Thymus (tissue), 11 donors: ENCODE data around the gene GCNT2. TPM values are rescaled to one million over a fixed set of nuclear protein-coding genes. Genes with fewer than 3 reads are reported as not detected.
"Not testable (repeated sequence)": the region's sequence is repeated elsewhere in the genome, so short reads cannot be mapped to it uniquely, and the experiment has no call there.

Experiments used
- DNase-seq, 9 donors: peaks; one replicate each; pipeline ENCODE4 v3.0.0-alpha.2; 2013; ENCODE audit warnings: low spot score in 9 of 9, low read depth in 6 of 9, missing footprints in 1 of 9
- H3K27ac ChIP-seq, 2 donors: one replicate each; pipeline ENCODE4 v1.5.1; 2013; ENCODE audit warnings: control low read depth in 1 of 2, low read depth in 1 of 2, low read length in 1 of 2, mild to moderate bottlenecking in 1 of 2, moderate library complexity in 1 of 2
- H3K27me3 ChIP-seq, 2 donors: one replicate each; pipeline ENCODE4 v1.5.1; 2013; ENCODE audit warnings: low read length in 1 of 2; ENCODE audit not compliant: control insufficient read depth in 2 of 2, insufficient read depth in 1 of 2
- H3K36me3 ChIP-seq, 2 donors: one replicate each; pipeline ENCODE4 v1.5.1; 2013; ENCODE audit warnings: low read length in 1 of 2, mild to moderate bottlenecking in 1 of 2, moderate library complexity in 1 of 2; ENCODE audit not compliant: control insufficient read depth in 2 of 2, insufficient read depth in 2 of 2
- H3K4me1 ChIP-seq, 2 donors: one replicate each; pipeline ENCODE4 v1.5.1; 2013; ENCODE audit warnings: low read length in 2 of 2; ENCODE audit not compliant: control insufficient read depth in 2 of 2, insufficient read depth in 2 of 2
- H3K4me3 ChIP-seq, 2 donors: one replicate each; pipeline ENCODE4 v1.5.1; 2013; ENCODE audit warnings: low read length in 2 of 2, control low read depth in 1 of 2, mild to moderate bottlenecking in 1 of 2
- H3K9me3 ChIP-seq, 2 donors: one replicate each; pipeline ENCODE4 v1.5.1; 2013; ENCODE audit warnings: low read length in 1 of 2, mild to moderate bottlenecking in 1 of 2; ENCODE audit not compliant: control insufficient read depth in 2 of 2, insufficient read depth in 1 of 2
- WGBS: extraction: QIAGEN DNeasy Blood & Tissue Kit; methylation state at CpG from one replicate; pipeline ENCODE4 v1.1.7; 2013; 5-methylcytosine and 5-hydroxymethylcytosine counted together
- polyA plus RNA-seq: library from polyadenylated mRNA; stranded (reverse); fragments of 200-250 nt; gene quantifications from one replicate; pipeline ENCODE4 v1.2.3, GENCODE V29; 2013
- total RNA-seq: library from RNA; stranded (reverse); fragments of 120-200 nt; gene quantifications from one replicate; pipeline ENCODE4 v1.2.4, GENCODE V29; 2013
- donor health status: healthy.

The GCNT2 gene
- total and polyA plus RNA-seq, 2 donors, result 1.6 to 1.8 TPM

- Histone ChIP-seq H3K4me1 (no peaks in the 10 kb centered on the region), H3K36me3 (no peaks in the 10 kb centered on the region), H3K9me3 (no peaks in the 10 kb centered on the region), H3K27ac (no peak overlapping the region), H3K4me3 (no peak overlapping the region), H3K27me3 (peaks cover 0 to 13% of the 10 kb centered on the region in 2 donors)
- 96% methylated on average over 4 of the region's 4 CpGs for whole genome bisulfite sequencing
- no peak for DNase-seq
Observed at GRCh38 chr6:10486215-10486614, 34.9 kb upstream of the GCNT2 start.

- DNase-seq, H3K4me3 ChIP-seq, H3K4me1 ChIP-seq, H3K9me3 ChIP-seq, H3K27ac ChIP-seq, H3K36me3 ChIP-seq: not testable (repeated sequence)
- H3K27me3 ChIP-seq, result peaks cover 0 to 13% of the 10 kb centered on the region in 2 donors
- 86% methylated on average over 9 of the region's 9 CpGs for WGBS
Observed at GRCh38 chr6:10486944-10487588, 34.1 kb upstream of the GCNT2 start.

GRCh38 chr6:10487668-10488327, 33.4 kb upstream of the GCNT2 start:
- Histone ChIP-seq H3K4me1 (no peaks in the 10 kb centered on the region), H3K9me3 (no peaks in the 10 kb centered on the region)
- WGBS, result 79% methylated on average over 44 of the region's 44 CpGs

GRCh38 chr6:10491463-10491862, 29.7 kb upstream of the GCNT2 start:
- Histone ChIP-seq H3K27ac (no peak overlapping the region), H3K4me1 (no peaks in the 10 kb centered on the region), H3K27me3 (peaks cover 0 to 13% of the 10 kb centered on the region in 2 donors), H3K9me3 (no peaks in the 10 kb centered on the region), H3K36me3 (no peaks in the 10 kb centered on the region), H3K4me3 (no peak overlapping the region)
- WGBS, result 98% methylated on average over 32 of the region's 32 CpGs
- no peak for DNase-seq

More at GRCh38 chr6:10487668-10488327, 33.4 kb upstream of the GCNT2 start:
- H3K4me3 ChIP-seq, result no peak overlapping the region
- H3K36me3 ChIP-seq, result no peaks in the 10 kb centered on the region
- H3K27ac ChIP-seq, result no peak overlapping the region
- H3K27me3 ChIP-seq, result peaks cover 0 to 13% of the 10 kb centered on the region in 2 donors
- DNase-seq, result no peak

GRCh38 chr6:10491905-10492304, 29.2 kb upstream of the GCNT2 start:
- not testable (repeated sequence) for H3K4me1 ChIP-seq, H3K36me3 ChIP-seq, DNase-seq, H3K27ac ChIP-seq, H3K4me3 ChIP-seq, H3K9me3 ChIP-seq
- peaks cover 0 to 13% of the 10 kb centered on the region in 2 donors for H3K27me3 ChIP-seq
- 98% methylated on average over 3 of the region's 3 CpGs for WGBS

- Histone ChIP-seq H3K36me3 (no peaks in the 10 kb centered on the region), H3K27me3 (no peaks in the 10 kb centered on the region), H3K4me1 (no peaks in the 10 kb centered on the region), H3K9me3 (no peaks in the 10 kb centered on the region), H3K27ac (no peak overlapping the region), H3K4me3 (no peak overlapping the region)
- 20% methylated on average over 14 of the region's 14 CpGs for WGBS
- DNase-seq, result no peak
Observed at GRCh38 chr6:10495029-10495428, 26.1 kb upstream of the GCNT2 start.

GRCh38 chr6:10505529-10505928, 15.6 kb upstream of the GCNT2 start:
- Histone ChIP-seq H3K4me3 (no peak overlapping the region), H3K36me3 (no peaks in the 10 kb centered on the region), H3K9me3 (no peaks in the 10 kb centered on the region), H3K27ac (no peak overlapping the region), H3K4me1 (no peaks in the 10 kb centered on the region), H3K27me3 (no peaks in the 10 kb centered on the region)
- no peak for DNase-seq
- 87% methylated on average over 6 of the region's 6 CpGs for WGBS

- Histone ChIP-seq H3K36me3 (no peaks in the 10 kb centered on the region), H3K4me1 (no peaks in the 10 kb centered on the region), H3K9me3 (no peaks in the 10 kb centered on the region), H3K27me3 (no peaks in the 10 kb centered on the region), H3K27ac (no peak overlapping the region), H3K4me3 (no peak overlapping the region)
- 94% methylated on average over 6 of the region's 6 CpGs for WGBS
- DNase-seq, result no peak
Observed at GRCh38 chr6:10507298-10507697, 13.9 kb upstream of the GCNT2 start.

- H3K27me3 ChIP-seq, result no peaks in the 10 kb centered on the region
- no peaks in the 10 kb centered on the region for H3K4me1 ChIP-seq
- 90% methylated on average over 5 of the region's 5 CpGs for WGBS
- no peaks in the 10 kb centered on the region for H3K9me3 ChIP-seq
- H3K4me3 ChIP-seq, result no peak overlapping the region
- H3K27ac ChIP-seq, result no peak overlapping the region
- no peak for DNase-seq
- H3K36me3 ChIP-seq, result no peaks in the 10 kb centered on the region
Observed at GRCh38 chr6:10507715-10508114, 13.4 kb upstream of the GCNT2 start.
